Neural cell (in vitro differentiated cells): Measurements from ENCODE around the gene MMP15.

Experiments used
- CTCF ChIP-seq: fragments of 450-650 bp; IDR thresholded peaks from 2 replicates; pipeline ENCODE4 v1.5.1; 2014; ENCODE audit warnings: antibody characterized with exemption, mild to moderate bottlenecking, moderate library complexity; ENCODE audit not compliant: poor library complexity, severe bottlenecking
- EP300 ChIP-seq: fragments of 450-650 bp; conservative IDR thresholded peaks from 2 replicates; pipeline ENCODE4 v1.6.1; 2014; ENCODE audit warnings: antibody characterized with exemption, mild to moderate bottlenecking, moderate library complexity; ENCODE audit not compliant: poor library complexity, severe bottlenecking
- EZH2 ChIP-seq: fragments of 200-600, 300-800 bp; shearing (Covaris generic), sonication (generic); IDR thresholded peaks from 2 replicates; pipeline ENCODE4 v1.6.1; 2014; ENCODE audit warnings: antibody characterized with exemption, low read length, borderline replicate concordance, mild to moderate bottlenecking; ENCODE audit not compliant: insufficient read depth, poor library complexity, severe bottlenecking
- MXI1 ChIP-seq: fragments of 450-650 bp; conservative IDR thresholded peaks from 2 replicates; pipeline ENCODE4 v1.6.1; 2014; ENCODE audit warnings: antibody characterized with exemption, mild to moderate bottlenecking; ENCODE audit not compliant: poor library complexity, severe bottlenecking
- POLR2AphosphoS5 ChIP-seq: IDR thresholded peaks from 2 replicates; pipeline ENCODE4 v1.6.1; 2012
- REST ChIP-seq: IDR thresholded peaks from 2 replicates; pipeline ENCODE4 v1.6.1; 2012; ENCODE audit warnings: borderline replicate concordance
- SMC3 ChIP-seq: fragments of 450-650 bp; conservative IDR thresholded peaks from 2 replicates; pipeline ENCODE4 v1.6.1; 2014; ENCODE audit warnings: antibody characterized with exemption, mild to moderate bottlenecking, moderate library complexity; ENCODE audit not compliant: poor library complexity
- TAF1 ChIP-seq: IDR thresholded peaks from 2 replicates; pipeline ENCODE4 v1.6.1; 2012; ENCODE audit warnings: low read depth

GRCh38 chr16:58028541-58029070, 3.1 kb downstream of the MMP15 start:
- no peak for TF ChIP-seq CTCF
- TF ChIP-seq SMC3: no peak
- no peak for TF ChIP-seq POLR2AphosphoS5
- TF ChIP-seq TAF1: no peak
- no peak for TF ChIP-seq EZH2
- TF ChIP-seq EP300: no peak
- TF ChIP-seq REST: no peak
- TF ChIP-seq MXI1: no peak
